Measurements from ENCODE around the gene CTAG2. TPM values are rescaled to one million over a fixed set of nuclear protein-coding genes. Genes with fewer than 3 reads are reported as not detected.
"Not testable (repeated sequence)": the region's sequence is repeated elsewhere in the genome, so short reads cannot be mapped to it uniquely, and the experiment has no call there.

CTAG2 gene
- total RNA-seq, 2 experiments from 2014 or later, result not detected

DNA sequence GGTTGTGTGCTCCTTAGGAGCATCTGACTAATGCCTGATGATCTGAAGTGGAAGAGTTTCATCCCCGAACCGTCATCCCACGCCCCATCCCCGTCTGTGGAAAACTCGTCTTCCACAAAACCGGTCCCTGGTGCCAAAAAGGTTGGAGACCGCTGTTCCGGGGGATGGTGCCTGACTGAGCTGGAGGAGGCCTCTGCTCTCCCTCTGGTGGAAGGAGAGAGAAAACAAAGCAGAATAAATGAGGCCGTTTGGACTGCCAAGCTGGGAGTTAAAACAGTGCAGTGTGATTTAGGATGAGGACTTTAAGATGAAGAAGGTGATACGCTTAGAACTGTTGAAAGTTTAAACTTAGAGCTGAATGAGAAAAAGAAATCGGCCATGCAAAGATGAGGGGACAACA lies 19.7 kb downstream of the CTAG2 start:
- CTCF ChIA-PET; H3K4me3 Mint-ChIP-seq; DNase-seq; H3K36me3 Mint-ChIP-seq (ENCODE audit: low read depth); H3K4me1 Mint-ChIP-seq (ENCODE audit: low read depth); intact Hi-C loops (cut with micrococcal nuclease); H3K9me3 Mint-ChIP-seq; H3K27me3 Mint-ChIP-seq (ENCODE audit: low read depth); H3K27ac Mint-ChIP-seq: not testable (repeated sequence)

DNA sequence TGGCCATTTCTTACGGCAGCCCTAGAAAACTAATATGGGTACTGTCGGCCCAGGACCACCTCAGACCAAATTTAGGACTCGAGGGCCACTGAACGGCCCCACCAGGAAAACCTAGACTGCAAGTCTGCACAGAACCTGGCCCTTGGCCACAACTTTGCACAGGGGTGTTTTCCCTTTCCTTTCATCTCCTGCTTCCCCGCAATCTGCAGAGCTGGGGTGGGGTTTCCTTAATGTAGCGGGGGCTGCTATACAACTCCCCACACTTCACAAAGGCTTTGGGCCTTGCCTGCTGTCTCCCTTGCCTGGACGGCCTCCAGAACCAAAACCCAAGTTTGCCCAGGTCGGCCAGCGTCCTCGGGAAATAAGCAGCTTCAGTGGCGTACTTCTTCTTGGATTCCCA lies 22.4 kb downstream of the CTAG2 start:
- H3K27ac Mint-ChIP-seq; H3K4me3 Mint-ChIP-seq; H3K4me1 Mint-ChIP-seq (ENCODE audit: low read depth); intact Hi-C loops (cut with micrococcal nuclease); CTCF ChIA-PET; H3K9me3 Mint-ChIP-seq; DNase-seq; H3K27me3 Mint-ChIP-seq (ENCODE audit: low read depth); H3K36me3 Mint-ChIP-seq (ENCODE audit: low read depth): not testable (repeated sequence)

DNA sequence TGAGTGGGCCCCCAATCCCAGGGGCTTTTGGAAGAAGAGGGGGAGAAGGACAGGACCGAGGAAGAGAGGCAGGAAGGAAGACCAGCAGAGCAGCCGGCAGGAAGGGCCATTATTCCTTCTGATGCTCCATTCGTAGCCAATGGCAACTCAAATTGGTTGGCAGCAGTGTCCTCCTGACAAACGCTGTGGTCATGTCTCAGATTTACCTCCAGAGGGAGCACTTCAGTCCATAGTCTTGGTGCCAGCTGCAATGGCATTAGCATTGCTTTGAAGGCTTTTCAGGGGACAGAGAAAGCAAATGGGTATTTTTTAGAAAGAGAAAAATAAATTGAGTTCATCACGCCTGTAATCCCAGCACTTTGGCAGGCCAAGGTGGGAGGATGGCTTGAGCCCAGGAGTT lies 24.4 kb downstream of the CTAG2 start:
- H3K27me3 Mint-ChIP-seq (ENCODE audit: low read depth); H3K9me3 Mint-ChIP-seq; intact Hi-C loops (cut with micrococcal nuclease); DNase-seq; H3K36me3 Mint-ChIP-seq (ENCODE audit: low read depth); H3K4me3 Mint-ChIP-seq; CTCF ChIA-PET; H3K4me1 Mint-ChIP-seq (ENCODE audit: low read depth); H3K27ac Mint-ChIP-seq: not testable (repeated sequence)

DNA sequence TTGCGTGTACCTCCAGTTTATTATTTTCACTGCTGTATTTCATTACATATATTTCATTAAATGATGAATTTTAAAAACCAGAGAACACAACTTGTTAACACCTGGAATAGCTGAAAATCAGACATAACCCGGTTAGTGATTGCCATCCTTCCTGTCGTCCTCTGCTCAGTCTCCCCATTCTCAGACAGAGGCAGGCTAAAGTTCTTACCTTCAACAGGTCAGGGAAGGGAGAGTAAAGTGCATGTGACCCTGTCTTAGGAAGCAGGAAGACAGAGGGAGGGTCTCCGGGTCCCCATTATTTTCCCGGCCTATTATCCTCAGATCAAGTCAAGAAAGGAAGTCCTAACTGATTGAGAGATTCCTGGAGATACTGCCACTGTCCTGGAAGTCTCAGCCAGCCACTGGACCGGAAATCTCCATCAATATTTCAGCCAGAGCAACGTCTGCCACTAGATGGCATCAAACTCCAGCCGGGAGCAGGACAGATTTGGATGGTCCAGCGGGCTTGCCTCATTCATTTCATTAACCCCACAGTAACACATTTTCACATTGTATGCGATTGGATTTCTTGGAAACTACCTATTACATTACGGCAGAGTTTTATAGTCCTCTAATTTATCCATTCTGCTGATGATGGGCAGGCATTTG lies 32.5 kb downstream of the CTAG2 start:
- H3K4me1 Mint-ChIP-seq (ENCODE audit: low read depth); intact Hi-C loops (cut with micrococcal nuclease); H3K9me3 Mint-ChIP-seq: not testable (repeated sequence)

DNA sequence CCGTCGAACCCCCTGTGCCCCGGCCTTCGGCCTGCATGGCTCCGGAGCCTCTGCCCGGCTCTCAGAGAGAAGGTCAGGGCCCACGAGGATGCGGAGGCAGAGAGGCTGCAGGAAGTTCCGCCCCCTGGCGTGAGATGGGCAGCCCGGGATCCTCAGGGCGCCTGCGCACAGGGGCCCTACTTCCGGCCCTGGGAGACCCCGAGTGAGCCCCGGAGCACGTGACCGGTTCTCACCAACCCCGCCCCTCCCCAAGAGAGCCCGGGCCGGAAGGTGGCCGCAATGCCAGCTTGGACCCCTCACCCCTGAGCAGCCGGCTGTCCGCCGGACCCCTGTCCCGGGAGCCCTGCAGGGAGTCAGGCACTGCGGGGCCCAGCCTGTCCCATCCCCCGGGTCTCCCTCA lies 34.2 kb downstream of the CTAG2 start, which contains the start of gene CTAG1B:
TSS of gene CTAG1B (minus strand) at position 101 of the 400 bp plus-strand sequence. CDS start at position 37, 64 bp downstream.
- CTCF ChIA-PET, result not testable (repeated sequence)

More for the DNA sequence above, 32.5 kb downstream of the CTAG2 start:
- DNase-seq; H3K36me3 Mint-ChIP-seq (ENCODE audit: low read depth); H3K27ac Mint-ChIP-seq; H3K27me3 Mint-ChIP-seq (ENCODE audit: low read depth); CTCF ChIA-PET; H3K4me3 Mint-ChIP-seq: not testable (repeated sequence)

DNA sequence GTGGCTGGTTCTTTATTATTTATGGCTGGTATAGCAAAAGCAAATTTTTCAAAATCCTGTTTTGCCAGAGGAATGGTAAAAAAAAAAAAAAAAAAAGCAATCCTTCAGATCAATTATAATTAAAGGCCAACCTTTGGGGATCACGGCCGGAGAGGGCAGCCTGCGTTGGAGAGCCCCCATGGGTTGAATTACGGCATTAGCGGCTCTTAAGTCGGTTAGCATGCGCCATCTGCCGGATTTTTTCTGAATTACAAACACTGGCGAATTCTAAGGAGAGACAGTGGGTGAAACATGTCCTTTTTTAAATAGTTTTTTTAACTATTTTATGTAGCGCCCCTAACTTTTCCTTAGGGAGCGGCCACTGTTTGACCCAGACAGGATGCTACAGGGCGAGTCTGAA lies 39.8 kb downstream of the CTAG2 start:
- H3K27ac Mint-ChIP-seq; H3K4me3 Mint-ChIP-seq; CTCF ChIA-PET; DNase-seq; H3K36me3 Mint-ChIP-seq (ENCODE audit: low read depth); H3K9me3 Mint-ChIP-seq; intact Hi-C loops (cut with micrococcal nuclease); H3K27me3 Mint-ChIP-seq (ENCODE audit: low read depth); H3K4me1 Mint-ChIP-seq (ENCODE audit: low read depth): not testable (repeated sequence)

More for the DNA sequence above, 34.2 kb downstream of the CTAG2 start, which contains the start of gene CTAG1B:
- H3K27me3 Mint-ChIP-seq (ENCODE audit: low read depth); H3K4me1 Mint-ChIP-seq (ENCODE audit: low read depth); H3K27ac Mint-ChIP-seq; intact Hi-C loops (cut with micrococcal nuclease); H3K36me3 Mint-ChIP-seq (ENCODE audit: low read depth); H3K4me3 Mint-ChIP-seq; DNase-seq; H3K9me3 Mint-ChIP-seq: not testable (repeated sequence)

DNA sequence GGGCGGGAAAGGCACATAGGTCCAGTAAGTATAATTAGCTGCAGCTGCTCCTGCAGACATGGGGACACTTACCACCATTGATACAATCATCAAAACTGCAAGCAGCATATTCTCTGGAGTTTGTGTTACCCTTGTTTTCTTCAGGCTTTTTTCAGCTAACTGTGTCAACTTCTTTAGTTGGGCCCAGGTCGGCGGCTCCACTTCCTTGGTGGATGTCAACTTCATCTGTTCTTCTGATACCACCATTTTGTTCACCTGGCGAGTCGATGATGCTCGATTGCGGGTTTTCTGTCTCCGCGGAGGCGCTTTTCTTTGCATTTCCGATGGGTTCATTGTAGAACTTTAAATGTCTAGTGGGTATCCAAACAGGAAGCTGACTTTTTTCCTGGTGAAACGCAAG lies 42.2 kb downstream of the CTAG2 start:
- H3K36me3 Mint-ChIP-seq (ENCODE audit: low read depth); H3K27me3 Mint-ChIP-seq (ENCODE audit: low read depth); H3K9me3 Mint-ChIP-seq; H3K4me3 Mint-ChIP-seq; H3K27ac Mint-ChIP-seq; H3K4me1 Mint-ChIP-seq (ENCODE audit: low read depth); CTCF ChIA-PET; intact Hi-C loops (cut with micrococcal nuclease); DNase-seq: not testable (repeated sequence)

DNA sequence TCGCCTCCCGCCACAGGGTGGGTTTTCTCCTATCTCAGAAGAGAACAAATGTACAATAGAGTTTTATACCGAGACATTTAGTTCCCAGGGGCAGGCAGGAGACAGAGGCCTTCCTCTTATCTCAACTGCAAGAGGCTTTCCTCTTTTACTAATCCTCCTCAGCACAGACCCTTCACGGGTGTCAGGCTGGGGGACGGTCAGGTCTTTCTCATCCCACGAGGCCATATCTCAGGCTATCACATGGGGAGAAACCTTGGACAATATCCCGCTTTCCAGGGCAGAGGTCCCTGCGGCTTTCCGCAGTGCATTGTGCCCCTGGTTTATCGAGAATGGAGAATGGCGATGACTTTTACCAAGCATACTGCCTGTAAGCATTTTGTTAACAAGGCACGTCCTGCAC lies 44.6 kb downstream of the CTAG2 start:
- H3K9me3 Mint-ChIP-seq; intact Hi-C loops (cut with micrococcal nuclease); H3K36me3 Mint-ChIP-seq (ENCODE audit: low read depth); H3K27me3 Mint-ChIP-seq (ENCODE audit: low read depth); H3K4me1 Mint-ChIP-seq (ENCODE audit: low read depth); CTCF ChIA-PET; H3K4me3 Mint-ChIP-seq; DNase-seq; H3K27ac Mint-ChIP-seq: not testable (repeated sequence)

DNA sequence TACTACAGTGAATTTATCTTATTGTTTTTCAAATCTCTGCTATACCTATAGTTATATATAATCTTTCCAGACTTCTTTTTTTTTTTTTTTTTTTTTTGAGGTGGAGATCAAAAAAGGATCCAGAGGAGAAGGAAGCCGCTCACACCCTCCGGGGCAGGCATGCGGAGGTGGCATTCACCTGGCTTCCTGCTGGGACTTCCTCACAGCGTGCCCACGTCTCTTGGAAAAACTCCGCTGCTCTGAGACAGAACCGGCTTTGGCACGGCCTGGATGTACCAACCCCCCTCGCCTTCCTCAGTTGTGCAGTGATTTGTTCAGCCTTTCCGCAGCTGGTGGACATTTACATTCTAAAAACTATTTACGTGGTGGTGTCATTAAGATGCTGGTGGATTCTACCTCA lies 45.4 kb downstream of the CTAG2 start:
- intact Hi-C loops (cut with micrococcal nuclease); H3K36me3 Mint-ChIP-seq (ENCODE audit: low read depth): not testable (repeated sequence)

DNA sequence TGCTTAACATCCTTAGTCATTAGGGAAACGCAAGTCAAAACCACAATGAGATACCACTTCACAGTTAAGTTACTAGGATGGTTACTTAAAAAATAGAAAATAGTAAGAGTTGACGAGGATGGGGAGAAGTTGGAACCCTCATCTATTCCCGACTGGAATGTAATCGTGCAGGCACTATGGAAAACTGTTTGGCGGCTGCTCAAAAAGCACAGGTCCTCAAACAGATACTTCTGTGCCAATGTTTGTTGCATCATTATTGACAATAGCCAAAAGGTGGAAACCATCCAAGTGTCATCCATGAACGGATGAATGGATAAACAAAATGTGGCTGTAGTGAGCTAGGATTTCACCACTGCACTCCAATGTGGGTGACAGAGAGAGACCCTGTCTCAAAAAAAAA lies 46.0 kb downstream of the CTAG2 start:
- H3K27me3 Mint-ChIP-seq (ENCODE audit: low read depth), result no peaks in the 10 kb centered on the region
- H3K4me3 Mint-ChIP-seq, result no peak overlapping the region
- H3K4me1 Mint-ChIP-seq (ENCODE audit: low read depth), result no peaks in the 10 kb centered on the region
- no peaks in the 10 kb centered on the region for H3K9me3 Mint-ChIP-seq
- DNase-seq, result no peak
- no peak overlapping the region for H3K27ac Mint-ChIP-seq
- no peaks in the 10 kb centered on the region for H3K36me3 Mint-ChIP-seq (ENCODE audit: low read depth)
- intact Hi-C loops (cut with micrococcal nuclease), result no loop called here
- CTCF ChIA-PET, result no interaction called here

More for the DNA sequence above, 45.4 kb downstream of the CTAG2 start:
- H3K27ac Mint-ChIP-seq; DNase-seq; CTCF ChIA-PET; H3K9me3 Mint-ChIP-seq; H3K27me3 Mint-ChIP-seq (ENCODE audit: low read depth); H3K4me3 Mint-ChIP-seq; H3K4me1 Mint-ChIP-seq (ENCODE audit: low read depth): not testable (repeated sequence)

DNA sequence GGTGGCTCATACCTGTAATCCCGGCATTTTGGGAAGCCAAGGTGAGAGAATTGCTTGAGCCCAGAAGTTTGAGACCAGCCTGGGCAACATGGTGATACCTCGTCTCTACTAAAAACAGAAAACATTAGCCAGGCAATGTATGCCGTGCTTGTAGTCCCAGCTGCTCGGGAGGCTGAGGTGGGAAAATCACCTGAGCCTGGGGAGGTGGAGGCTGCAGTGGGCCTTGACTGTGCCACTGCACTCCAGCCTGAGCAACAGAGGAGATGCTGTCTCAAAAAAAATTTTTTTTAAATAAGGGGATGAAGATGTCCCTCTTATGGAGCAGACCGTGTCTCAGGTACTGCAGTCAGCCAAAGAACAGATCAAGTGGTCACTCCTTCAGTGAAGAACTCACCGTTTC lies 47.8 kb downstream of the CTAG2 start:
- Mint-ChIP-seq H3K27ac (no peak overlapping the region), H3K27me3 (ENCODE audit: low read depth) (no peaks in the 10 kb centered on the region), H3K9me3 (no peaks in the 10 kb centered on the region), H3K4me3 (no peak overlapping the region), H3K4me1 (ENCODE audit: low read depth) (no peaks in the 10 kb centered on the region), H3K36me3 (ENCODE audit: low read depth) (no peaks in the 10 kb centered on the region)
- no peak for DNase-seq
- CTCF ChIA-PET, result no interaction called here
- intact Hi-C loops (cut with micrococcal nuclease), result no loop called here

DNA sequence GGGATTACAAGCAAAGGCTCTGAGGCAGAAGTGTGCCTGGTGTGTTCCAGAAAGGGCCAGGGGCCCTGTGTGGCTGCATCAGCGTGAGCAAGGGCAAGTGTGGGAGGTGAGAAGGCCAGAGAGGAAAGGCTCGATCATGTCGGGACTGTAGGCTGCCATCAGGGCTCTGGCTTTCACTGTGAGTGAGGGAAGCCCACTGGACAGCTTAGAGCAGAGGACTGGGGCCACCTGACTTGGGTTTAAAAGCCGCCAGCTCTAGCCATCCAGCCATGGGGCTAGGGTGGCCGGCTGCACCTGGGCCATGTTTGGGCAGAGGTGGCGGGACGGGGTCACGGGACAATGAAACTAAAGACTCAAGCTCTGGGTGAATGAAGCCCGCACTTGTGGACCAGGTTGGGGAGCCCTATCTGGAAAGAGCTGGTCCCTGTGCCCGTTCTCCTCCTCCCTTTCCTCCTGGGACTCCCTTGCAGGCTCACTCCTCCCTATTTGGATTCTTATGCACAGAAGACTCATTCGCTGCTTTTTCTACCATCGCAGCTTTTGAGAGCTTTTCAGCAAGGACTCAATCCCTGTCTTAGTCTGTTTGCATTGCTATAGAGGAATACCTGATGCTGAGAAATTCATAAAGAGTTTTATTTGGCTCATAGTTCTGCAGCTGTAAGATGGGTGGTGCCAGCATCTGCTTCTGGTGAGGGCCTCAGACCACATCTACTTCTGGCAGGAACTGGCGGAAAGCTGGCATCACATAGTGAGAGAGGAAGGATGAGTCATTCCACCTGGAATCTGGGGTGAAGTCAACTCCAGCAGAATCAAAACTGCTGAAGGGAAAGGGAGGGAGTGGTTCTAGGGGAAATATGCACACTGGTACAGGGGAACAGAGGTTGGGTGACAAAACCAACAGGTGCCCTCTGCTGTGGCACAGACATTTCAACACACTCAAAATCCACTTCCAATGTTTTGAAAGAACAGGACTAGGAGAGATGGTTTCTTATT lies 49.6 kb downstream of the CTAG2 start:
- no peak overlapping the region for H3K4me3 Mint-ChIP-seq
- intact Hi-C loops (cut with micrococcal nuclease), result no loop called here
- no peak for DNase-seq
- no peaks in the 10 kb centered on the region for H3K27me3 Mint-ChIP-seq (ENCODE audit: low read depth)
- H3K36me3 Mint-ChIP-seq (ENCODE audit: low read depth), result no peaks in the 10 kb centered on the region
- no peak overlapping the region for H3K27ac Mint-ChIP-seq
- no peaks in the 10 kb centered on the region for H3K9me3 Mint-ChIP-seq
- peaks cover 2% of the 10 kb centered on the region for H3K4me1 Mint-ChIP-seq (ENCODE audit: low read depth)
- CTCF ChIA-PET, result interaction anchor here (0.6 to 0.7 kb wide), 2 partner anchors 145 to 180 kb away, joined by 3 to 4 read pairs; no protein-coding TSS in a partner anchor

All from activated naive CD4-positive, alpha-beta T cell treated with anti-CD3 and anti-CD28 coated beads for 36 hours (primary cell).